ENCODE measurements around the gene STAT6. TPM values are rescaled to one million over a fixed set of nuclear protein-coding genes. Genes with fewer than 3 reads are reported as not detected.

The STAT6 gene
- 100 to 1,000 TPM; 123 to 605 (median 251) TPM for total RNA-seq

GRCh38 chr12:57111031-57111734 lies at the start of gene STAT6:
Gene STAT6, minus strand, starts transcription at chr12:57111362. Its CDS starts 3,084 bp downstream, at chr12:57108278.
- Histone ChIP-seq H3K27me3 (no peaks in the 10 kb centered on the region), H3K27ac (peak within 1 kb of the TSS; percentile 94 to 100 (median 99)), H3K4me3 (peak within 1 kb of the TSS; percentile 67 to 84 (median 72)), H3K36me3 (peaks cover 2 to 27% (median 22%) of the 10 kb centered on the region in 4 donors), H3K4me1 (peaks cover 31 to 39% (median 35%) of the 10 kb centered on the region in 4 donors), H3K9me3 (no peaks in the 10 kb centered on the region)
- ATAC-seq (ENCODE audit: low FRiP score in 2 of 2) (peak; percentile 90 to 92), DNase-seq (peak in 1 of 2 donors; percentile 93)
- WGBS, 2 donors: 1 to 5% methylated on average over 9 to 13 of the region's 13 CpGs
- TF ChIP-seq EP300 (IDR thresholded peaks at IDR 0.05) (no peak), CTCF (IDR thresholded peaks at IDR 0.05) (peak in 3 of 6 experiments; percentile 18 to 21 (median 20)), POLR2AphosphoS5 (IDR thresholded peaks at IDR 0.05) (peak in 1 of 2 donors; percentile 81), POLR2A (IDR thresholded peaks at IDR 0.05) (peak; percentile 25 to 84 (median 54))

- Histone ChIP-seq H3K9me3 (no peaks in the 10 kb centered on the region), H3K4me1 (peaks cover 0 to 14% (median 7%) of the 10 kb centered on the region in 4 donors), H3K27ac (no peak overlapping the region), H3K36me3 (peaks cover 10 to 80% (median 28%) of the 10 kb centered on the region in 4 donors), H3K4me3 (no peak overlapping the region), H3K27me3 (no peaks in the 10 kb centered on the region)
- 86 to 94% methylated on average over 14 of the region's 14 CpGs for WGBS, 2 donors
- TF ChIP-seq POLR2AphosphoS5 (IDR thresholded peaks at IDR 0.05) (no peak), POLR2A (IDR thresholded peaks at IDR 0.05) (no peak), CTCF (IDR thresholded peaks at IDR 0.05) (no peak), EP300 (IDR thresholded peaks at IDR 0.05) (no peak)
- ATAC-seq (ENCODE audit: low FRiP score in 2 of 2) (no peak), DNase-seq (no peak)
These were observed 49.6 kb upstream of the STAT6 start for GRCh38 chr12:57160741-57161140.

- Histone ChIP-seq H3K4me1 (peaks cover 0 to 14% (median 7%) of the 10 kb centered on the region in 4 donors), H3K27ac (peak overlapping the region in 2 of 4 donors; percentile 28 to 56), H3K4me3 (no peak overlapping the region), H3K27me3 (no peaks in the 10 kb centered on the region), H3K9me3 (no peaks in the 10 kb centered on the region), H3K36me3 (peaks cover 10 to 80% (median 26%) of the 10 kb centered on the region in 4 donors)
- TF ChIP-seq POLR2A (IDR thresholded peaks at IDR 0.05) (no peak), POLR2AphosphoS5 (IDR thresholded peaks at IDR 0.05) (no peak), EP300 (IDR thresholded peaks at IDR 0.05) (no peak), CTCF (IDR thresholded peaks at IDR 0.05) (no peak)
- WGBS, 2 donors: 82 to 90% methylated on average over 4 of the region's 4 CpGs
- no peak for ATAC-seq (ENCODE audit: low FRiP score in 2 of 2)
- DNase-seq: no peak
These were observed 48.9 kb upstream of the STAT6 start for GRCh38 chr12:57160040-57160439.

DNA sequence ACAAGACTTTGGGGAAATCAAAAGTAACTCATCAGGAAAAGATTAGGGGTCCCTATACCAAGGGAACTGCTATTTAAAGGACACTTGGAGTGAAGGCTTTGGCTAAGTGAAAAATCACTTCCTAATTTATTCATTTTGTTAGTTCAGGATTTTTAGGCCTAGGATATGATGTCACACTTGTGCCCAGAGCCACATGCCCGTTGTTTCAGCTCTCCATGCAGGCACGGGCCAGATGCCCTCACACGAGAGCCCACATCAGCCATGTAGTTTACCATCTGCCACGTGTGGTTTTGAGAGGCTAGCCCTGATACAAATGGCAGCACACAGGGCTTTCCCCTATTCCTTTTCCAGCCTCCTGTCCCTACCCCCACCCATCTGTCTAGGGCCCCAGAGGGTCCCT lies 48.1 kb upstream of the STAT6 start:
- Histone ChIP-seq H3K4me1 (peaks cover 0 to 17% (median 10%) of the 10 kb centered on the region in 4 donors), H3K4me3 (no peak overlapping the region), H3K27me3 (no peaks in the 10 kb centered on the region), H3K36me3 (peaks cover 10 to 83% (median 26%) of the 10 kb centered on the region in 4 donors), H3K27ac (peak overlapping the region in 2 of 4 donors; percentile 28 to 56), H3K9me3 (no peaks in the 10 kb centered on the region)
- TF ChIP-seq CTCF (IDR thresholded peaks at IDR 0.05): no peak
- no peak for TF ChIP-seq POLR2A (IDR thresholded peaks at IDR 0.05)
- no peak for TF ChIP-seq EP300 (IDR thresholded peaks at IDR 0.05)
- TF ChIP-seq POLR2AphosphoS5 (IDR thresholded peaks at IDR 0.05): no peak
- 62 to 73% methylated on average over 4 of the region's 4 CpGs for WGBS, 2 donors
- no peak for ATAC-seq (ENCODE audit: low FRiP score in 2 of 2)
- DNase-seq: no peak
